ENCODE results near the gene KIF5C.
"Not testable (repeated sequence)": the region's sequence is repeated elsewhere in the genome, so short reads cannot be mapped to it uniquely, and the experiment has no call there.

The KIF5C gene

GRCh38 chr2:148861367-148861766 is 13.7 kb upstream of the KIF5C start:
- TF ChIP-seq POLR2AphosphoS5 (IDR thresholded peaks at IDR 0.05; ENCODE audit: borderline replicate concordance, low read depth, low read length) (no peak), EZH2 (IDR thresholded peaks at IDR 0.05) (no peak), FOXP2 (optimal IDR thresholded peaks at IDR 0.05; ENCODE audit: control extremely low read depth, extremely low read length, insufficient read depth) (no peak)
- no peak for DNase-seq (ENCODE audit: low read depth, low spot score)
- Histone ChIP-seq H3K36me3 (ENCODE audit: insufficient read depth, low read length) (no peaks in the 10 kb centered on the region), H3K9ac (ENCODE audit: insufficient read length) (no peak overlapping the region), H3K27ac (no peak overlapping the region), H3K4me3 (no peak overlapping the region), H3K9me3 (ENCODE audit: low read depth, low read length) (no peaks in the 10 kb centered on the region)

DNA sequence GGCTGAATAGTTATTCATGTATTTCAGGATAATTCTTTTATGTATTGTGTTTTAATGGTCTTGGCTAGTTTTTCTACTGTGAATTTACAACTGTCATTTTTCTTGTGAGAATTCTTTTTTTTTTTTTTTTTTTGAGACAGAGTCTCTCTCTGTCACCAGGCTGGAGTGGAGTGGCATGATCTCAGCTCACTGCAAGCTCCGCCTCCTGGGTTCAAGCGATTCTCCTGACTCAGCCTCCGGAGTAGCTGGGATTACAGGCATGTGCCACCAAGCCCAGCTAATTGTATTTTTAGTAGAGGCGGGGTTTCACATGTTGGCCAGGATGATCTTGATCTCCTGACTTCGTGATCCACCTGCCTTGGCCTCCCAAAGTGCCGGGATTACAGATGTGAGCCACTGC is 12.5 kb upstream of the KIF5C start:
- not testable (repeated sequence) for H3K4me3 ChIP-seq; H3K36me3 ChIP-seq (ENCODE audit: insufficient read depth, low read length); H3K27ac ChIP-seq; H3K9me3 ChIP-seq (ENCODE audit: low read depth, low read length); DNase-seq (ENCODE audit: low read depth, low spot score); H3K9ac ChIP-seq (ENCODE audit: insufficient read length)

- Histone ChIP-seq H3K4me3 (no peak overlapping the region), H3K36me3 (ENCODE audit: insufficient read depth, low read length) (no peaks in the 10 kb centered on the region), H3K27ac (no peak overlapping the region), H3K9me3 (ENCODE audit: low read depth, low read length) (no peaks in the 10 kb centered on the region), H3K9ac (ENCODE audit: insufficient read length) (no peak overlapping the region)
- TF ChIP-seq FOXP2 (optimal IDR thresholded peaks at IDR 0.05; ENCODE audit: control extremely low read depth, extremely low read length, insufficient read depth): no peak
- DNase-seq (ENCODE audit: low read depth, low spot score): no peak
These were observed 9.5 kb upstream of the KIF5C start for GRCh38 chr2:148865512-148865911.

DNA sequence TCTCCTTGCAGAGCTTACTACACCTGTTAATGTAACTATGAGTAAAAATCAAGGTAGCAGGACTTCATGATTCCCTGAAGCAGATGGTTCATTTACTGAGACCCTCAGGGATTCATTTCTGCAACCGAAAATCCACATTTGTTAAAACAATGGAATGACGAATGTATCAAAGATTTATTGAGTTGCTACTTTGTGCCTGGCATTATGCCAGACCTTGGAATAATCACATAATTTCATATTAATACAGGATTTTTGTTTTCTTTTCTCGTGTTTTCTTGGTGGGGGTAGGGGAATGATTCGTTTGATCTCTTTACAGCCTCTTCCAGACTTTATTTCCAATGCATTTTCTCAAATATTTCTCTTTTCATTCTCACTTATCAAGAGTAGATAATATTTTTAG is 8.9 kb upstream of the KIF5C start:
- Histone ChIP-seq H3K9ac (ENCODE audit: insufficient read length) (no peak overlapping the region), H3K9me3 (ENCODE audit: low read depth, low read length) (no peaks in the 10 kb centered on the region), H3K27ac (no peak overlapping the region), H3K36me3 (ENCODE audit: insufficient read depth, low read length) (no peaks in the 10 kb centered on the region), H3K4me3 (no peak overlapping the region)
- TF ChIP-seq POLR2AphosphoS5 (IDR thresholded peaks at IDR 0.05; ENCODE audit: borderline replicate concordance, low read depth, low read length): no peak
- no peak for TF ChIP-seq EZH2 (IDR thresholded peaks at IDR 0.05)
- no peak for TF ChIP-seq FOXP2 (optimal IDR thresholded peaks at IDR 0.05; ENCODE audit: control extremely low read depth, extremely low read length, insufficient read depth)
- DNase-seq (ENCODE audit: low read depth, low spot score): no peak

DNA sequence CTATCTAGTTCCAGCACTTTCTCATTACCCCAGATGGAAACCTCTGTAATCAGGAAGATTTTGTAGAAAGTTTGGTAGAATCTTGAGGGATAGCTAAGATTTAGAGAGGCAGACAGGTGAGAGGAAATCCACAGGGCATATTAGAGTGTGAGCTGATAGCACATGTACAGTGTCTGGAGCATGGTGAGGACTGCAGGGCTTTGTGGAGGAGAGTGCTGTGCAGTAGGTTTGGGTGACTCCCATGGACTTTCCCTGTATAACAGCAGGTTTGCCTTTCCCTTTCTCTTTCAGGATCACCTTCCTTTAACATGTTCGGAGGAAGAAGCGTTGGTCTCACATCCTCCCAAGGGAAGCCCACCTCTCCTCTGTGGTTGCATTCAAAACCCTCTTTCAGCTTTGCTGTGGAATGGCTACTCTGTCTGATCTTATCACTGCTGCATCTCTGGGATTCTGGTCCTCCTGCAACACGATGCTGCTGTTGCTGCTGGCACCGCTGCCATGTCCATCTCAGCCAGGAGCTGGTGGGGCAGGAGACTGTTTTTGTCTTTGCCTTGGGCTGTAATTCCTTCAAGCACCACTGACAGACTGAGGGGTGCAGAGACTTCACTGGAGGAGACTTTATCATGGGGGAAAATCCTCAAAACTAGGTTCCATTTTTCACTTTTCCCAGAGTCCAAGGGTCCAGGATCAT is 7.8 kb upstream of the KIF5C start:
- H3K9ac ChIP-seq (ENCODE audit: insufficient read length): no peak overlapping the region
- no peak overlapping the region for H3K27ac ChIP-seq
- H3K9me3 ChIP-seq (ENCODE audit: low read depth, low read length): no peaks in the 10 kb centered on the region
- TF ChIP-seq POLR2AphosphoS5 (IDR thresholded peaks at IDR 0.05; ENCODE audit: borderline replicate concordance, low read depth, low read length): no peak
- TF ChIP-seq EZH2 (IDR thresholded peaks at IDR 0.05): no peak
- H3K4me3 ChIP-seq: no peak overlapping the region
- no peak for DNase-seq (ENCODE audit: low read depth, low spot score)
- no peaks in the 10 kb centered on the region for H3K36me3 ChIP-seq (ENCODE audit: insufficient read depth, low read length)

DNA sequence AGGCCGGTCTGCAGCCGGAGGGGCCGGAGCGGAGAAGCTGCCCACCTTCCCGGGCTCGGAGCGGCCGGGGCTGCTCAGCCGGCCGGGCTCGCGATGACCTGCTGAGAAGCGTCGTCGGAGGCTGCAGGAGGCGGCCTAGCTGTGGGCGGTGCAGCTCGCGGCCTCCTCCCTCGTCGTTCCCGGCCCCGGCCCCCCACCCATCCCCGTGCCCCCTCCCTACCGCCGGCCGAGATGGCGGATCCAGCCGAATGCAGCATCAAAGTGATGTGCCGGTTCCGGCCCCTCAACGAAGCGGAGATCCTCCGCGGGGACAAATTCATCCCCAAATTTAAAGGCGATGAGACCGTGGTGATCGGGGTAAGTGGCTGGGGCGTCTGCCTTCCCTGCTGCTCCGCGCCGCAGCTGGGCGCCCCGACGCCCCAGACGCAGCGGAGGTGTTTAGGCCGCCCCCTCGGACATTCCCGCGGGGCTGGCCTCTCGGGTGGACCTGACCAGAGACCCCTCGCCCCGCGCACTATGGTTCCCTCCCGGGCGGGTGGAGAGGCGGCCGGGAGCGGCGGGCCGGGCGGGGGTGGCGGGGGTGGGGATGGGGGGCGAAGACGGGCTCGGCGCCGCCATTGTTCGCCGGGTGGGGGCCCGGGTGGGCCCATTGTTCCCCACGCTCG is 492 bp downstream of the KIF5C start:
- H3K36me3 ChIP-seq (ENCODE audit: insufficient read depth, low read length): no peaks in the 10 kb centered on the region
- no peak overlapping the region for H3K9ac ChIP-seq (ENCODE audit: insufficient read length)
- H3K27ac ChIP-seq: no peak overlapping the region
- no peak for TF ChIP-seq FOXP2 (optimal IDR thresholded peaks at IDR 0.05; ENCODE audit: control extremely low read depth, extremely low read length, insufficient read depth)
- TF ChIP-seq POLR2AphosphoS5 (IDR thresholded peaks at IDR 0.05; ENCODE audit: borderline replicate concordance, low read depth, low read length): no peak
- TF ChIP-seq EZH2 (IDR thresholded peaks at IDR 0.05): no peak
- H3K4me3 ChIP-seq: no peak overlapping the region
- H3K9me3 ChIP-seq (ENCODE audit: low read depth, low read length): no peaks in the 10 kb centered on the region
- DNase-seq (ENCODE audit: low read depth, low spot score): no peak

GRCh38 chr2:148876202-148876594 is 1.2 kb downstream of the KIF5C start:
- Histone ChIP-seq H3K27ac (no peak overlapping the region), H3K9ac (ENCODE audit: insufficient read length) (no peak overlapping the region), H3K9me3 (ENCODE audit: low read depth, low read length) (no peaks in the 10 kb centered on the region), H3K4me3 (no peak overlapping the region), H3K36me3 (ENCODE audit: insufficient read depth, low read length) (no peaks in the 10 kb centered on the region)
- TF ChIP-seq POLR2AphosphoS5 (IDR thresholded peaks at IDR 0.05; ENCODE audit: borderline replicate concordance, low read depth, low read length): no peak
- no peak for TF ChIP-seq FOXP2 (optimal IDR thresholded peaks at IDR 0.05; ENCODE audit: control extremely low read depth, extremely low read length, insufficient read depth)
- TF ChIP-seq EZH2 (IDR thresholded peaks at IDR 0.05): no peak
- DNase-seq (ENCODE audit: low read depth, low spot score): no peak

DNA sequence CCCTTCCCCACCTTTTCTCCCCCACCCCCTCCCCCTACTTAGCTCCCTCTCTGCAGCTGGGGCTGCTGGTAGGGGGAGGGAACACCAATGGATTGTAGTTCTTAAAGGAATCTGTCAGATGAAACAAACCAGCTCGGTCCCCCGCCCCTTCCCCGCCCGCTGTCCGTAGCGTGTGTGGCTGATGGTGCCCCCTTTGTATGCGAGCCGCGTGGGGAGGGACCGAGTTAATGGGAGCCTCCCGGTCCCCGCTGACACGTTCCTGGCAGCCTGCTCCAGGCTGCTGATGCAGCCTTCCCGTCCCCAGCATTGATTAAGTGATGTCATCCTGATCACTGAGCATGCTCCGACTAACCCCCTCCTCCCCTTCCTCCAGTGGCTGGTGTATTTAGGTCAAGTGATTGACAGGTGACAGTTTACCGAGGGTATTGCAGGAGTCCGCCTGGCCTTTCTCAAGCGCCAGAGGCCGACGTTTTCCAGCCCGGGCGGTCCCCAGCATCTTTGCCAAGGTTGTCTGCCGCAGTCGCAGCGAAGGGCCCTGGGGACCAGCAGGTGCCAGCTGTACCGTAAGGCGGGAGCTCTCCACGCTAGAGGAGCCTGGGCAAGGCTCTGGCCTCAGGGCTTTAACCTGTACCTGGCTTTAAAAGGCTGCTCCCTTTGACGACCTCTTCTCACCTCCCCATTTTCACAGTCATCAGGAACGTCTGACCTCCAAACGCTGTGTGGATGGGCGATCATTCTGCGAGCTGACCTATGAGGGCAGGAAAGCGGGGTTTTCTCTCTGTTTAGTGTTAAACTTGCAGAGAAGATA is 1.8 kb downstream of the KIF5C start:
- no peak for DNase-seq (ENCODE audit: low read depth, low spot score)

More for the DNA sequence above, 1.8 kb downstream of the KIF5C start:
- no peak overlapping the region for H3K27ac ChIP-seq
- H3K36me3 ChIP-seq (ENCODE audit: insufficient read depth, low read length): no peaks in the 10 kb centered on the region
- H3K9ac ChIP-seq (ENCODE audit: insufficient read length): no peak overlapping the region
- no peaks in the 10 kb centered on the region for H3K9me3 ChIP-seq (ENCODE audit: low read depth, low read length)
- no peak overlapping the region for H3K4me3 ChIP-seq
- TF ChIP-seq POLR2AphosphoS5 (IDR thresholded peaks at IDR 0.05; ENCODE audit: borderline replicate concordance, low read depth, low read length) (no peak), EZH2 (IDR thresholded peaks at IDR 0.05) (no peak), FOXP2 (optimal IDR thresholded peaks at IDR 0.05; ENCODE audit: control extremely low read depth, extremely low read length, insufficient read depth) (no peak)

Data from SK-N-MC (cell line).